ENCODE measurements around the gene VAPB.

VAPB gene

DNA sequence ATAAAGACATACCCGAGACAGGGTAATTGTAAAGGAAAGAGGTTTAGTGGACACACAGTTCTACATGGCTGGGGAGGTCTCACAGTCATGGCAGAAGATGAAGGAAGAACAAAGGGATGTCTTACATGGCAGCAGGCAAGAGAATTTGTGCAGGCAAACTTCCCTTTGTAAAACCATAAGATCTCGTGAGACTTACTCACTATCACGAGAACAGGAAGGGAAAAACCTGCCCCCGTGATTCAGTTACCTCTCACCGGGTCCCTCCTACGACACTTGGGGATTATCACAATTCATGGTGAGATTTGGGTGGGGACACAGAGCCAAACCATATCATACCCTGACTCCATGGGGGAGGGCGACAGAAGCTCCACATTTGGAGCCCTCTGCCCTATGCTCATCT lies 7.4 kb upstream of the VAPB start:
- no peak overlapping the region for H3K9ac ChIP-seq (ENCODE audit: low read length)
- H3K27ac ChIP-seq (ENCODE audit: low read length) = no peak overlapping the region
- no peaks in the 10 kb centered on the region for H3K4me1 ChIP-seq (ENCODE audit: control insufficient read depth, low read depth, low read length)
- no peaks in the 10 kb centered on the region for H3K36me3 ChIP-seq (ENCODE audit: control insufficient read depth, low read depth, low read length)
- peaks cover 3% of the 10 kb centered on the region for H3K9me3 ChIP-seq (ENCODE audit: control insufficient read depth, low read depth, low read length)
- H3K27me3 ChIP-seq (ENCODE audit: control insufficient read depth, insufficient read depth, low read length) = no peaks in the 10 kb centered on the region
- H3K4me3 ChIP-seq (ENCODE audit: low read length) = no peak overlapping the region

DNA sequence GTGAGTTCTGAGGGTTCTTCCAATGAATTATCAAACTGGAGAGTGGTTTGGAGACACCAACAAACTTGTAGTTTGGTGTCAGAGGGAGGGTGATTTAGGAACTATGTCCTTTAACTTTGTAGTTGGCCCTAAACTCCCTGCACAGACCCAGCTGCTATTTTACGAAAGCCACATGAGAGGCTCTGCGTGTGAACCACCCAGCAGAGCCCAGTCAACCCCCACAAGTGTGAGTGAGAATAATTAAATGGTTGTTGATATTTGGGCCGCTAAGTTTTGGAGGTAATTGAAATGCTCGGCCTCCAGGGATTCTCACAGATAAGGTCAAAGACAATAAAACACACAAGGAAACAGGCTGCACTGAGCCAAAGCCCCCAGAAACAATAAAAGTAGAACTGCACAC lies 6.9 kb upstream of the VAPB start:
- Histone ChIP-seq H3K27me3 (ENCODE audit: control insufficient read depth, insufficient read depth, low read length) (no peaks in the 10 kb centered on the region), H3K27ac (ENCODE audit: low read length) (no peak overlapping the region), H3K4me3 (ENCODE audit: low read length) (no peak overlapping the region), H3K36me3 (ENCODE audit: control insufficient read depth, low read depth, low read length) (no peaks in the 10 kb centered on the region), H3K4me1 (ENCODE audit: control insufficient read depth, low read depth, low read length) (no peaks in the 10 kb centered on the region), H3K9ac (ENCODE audit: low read length) (no peak overlapping the region), H3K9me3 (ENCODE audit: control insufficient read depth, low read depth, low read length) (peaks cover 3% of the 10 kb centered on the region)

DNA sequence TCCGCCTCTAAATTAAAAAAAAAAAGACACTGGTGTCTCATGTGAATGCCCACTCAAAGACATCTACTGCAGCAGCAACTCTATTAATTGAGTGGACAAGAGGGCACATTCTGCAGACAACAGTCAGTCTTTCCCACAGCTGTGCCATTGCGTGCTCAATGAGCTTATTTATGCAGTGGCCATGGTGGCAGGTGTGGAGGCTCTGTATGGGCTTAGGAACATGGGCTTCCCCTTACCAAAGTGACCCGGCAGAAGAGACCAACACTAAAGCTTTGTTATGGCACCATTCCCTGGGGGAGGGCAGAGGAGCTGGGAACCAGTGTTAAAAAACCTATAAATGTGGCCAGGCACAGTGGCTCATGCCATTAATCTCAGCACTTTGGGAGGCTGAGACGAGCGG lies 4.2 kb upstream of the VAPB start:
- no peak overlapping the region for H3K27ac ChIP-seq (ENCODE audit: low read length)
- no peaks in the 10 kb centered on the region for H3K36me3 ChIP-seq (ENCODE audit: control insufficient read depth, low read depth, low read length)
- no peak overlapping the region for H3K4me3 ChIP-seq (ENCODE audit: low read length)
- H3K9ac ChIP-seq (ENCODE audit: low read length) = no peak overlapping the region
- peaks cover 3% of the 10 kb centered on the region for H3K9me3 ChIP-seq (ENCODE audit: control insufficient read depth, low read depth, low read length)
- H3K4me1 ChIP-seq (ENCODE audit: control insufficient read depth, low read depth, low read length) = no peaks in the 10 kb centered on the region
- no peaks in the 10 kb centered on the region for H3K27me3 ChIP-seq (ENCODE audit: control insufficient read depth, insufficient read depth, low read length)

DNA sequence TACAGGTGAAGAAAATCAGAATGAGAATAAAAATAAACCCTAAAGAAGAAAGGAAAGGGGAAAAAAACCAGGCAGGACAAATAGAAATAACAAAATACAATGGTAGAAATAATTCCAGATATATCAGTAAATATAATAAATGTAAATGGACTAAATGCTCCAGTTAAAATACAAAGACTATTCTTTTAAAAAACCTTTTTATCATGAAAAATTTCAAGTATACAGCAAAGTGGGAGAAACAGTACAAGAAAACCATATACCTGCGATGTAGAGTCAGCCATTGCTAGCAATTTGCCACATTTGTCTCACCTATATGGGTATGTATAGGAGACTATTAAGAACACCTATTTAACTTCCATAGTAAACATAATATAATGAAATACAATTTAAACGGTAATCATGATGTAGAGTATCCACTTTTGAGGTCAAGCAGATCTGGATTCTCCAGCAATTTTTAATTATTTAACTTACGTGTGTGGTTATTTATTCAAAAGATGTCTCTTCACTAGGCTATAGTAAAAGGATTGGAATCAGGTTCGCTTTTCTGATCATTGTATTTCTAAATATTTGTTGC lies 914 bp upstream of the VAPB start:
- no peaks in the 10 kb centered on the region for H3K4me1 ChIP-seq (ENCODE audit: control insufficient read depth, low read depth, low read length)
- no peak overlapping the region for H3K9ac ChIP-seq (ENCODE audit: low read length)
- H3K27ac ChIP-seq (ENCODE audit: low read length) = no peak overlapping the region
- H3K36me3 ChIP-seq (ENCODE audit: control insufficient read depth, low read depth, low read length) = no peaks in the 10 kb centered on the region
- peak overlapping the region; percentile 44 for H3K4me3 ChIP-seq (ENCODE audit: low read length)
- H3K9me3 ChIP-seq (ENCODE audit: control insufficient read depth, low read depth, low read length) = no peaks in the 10 kb centered on the region
- no peaks in the 10 kb centered on the region for H3K27me3 ChIP-seq (ENCODE audit: control insufficient read depth, insufficient read depth, low read length)

DNA sequence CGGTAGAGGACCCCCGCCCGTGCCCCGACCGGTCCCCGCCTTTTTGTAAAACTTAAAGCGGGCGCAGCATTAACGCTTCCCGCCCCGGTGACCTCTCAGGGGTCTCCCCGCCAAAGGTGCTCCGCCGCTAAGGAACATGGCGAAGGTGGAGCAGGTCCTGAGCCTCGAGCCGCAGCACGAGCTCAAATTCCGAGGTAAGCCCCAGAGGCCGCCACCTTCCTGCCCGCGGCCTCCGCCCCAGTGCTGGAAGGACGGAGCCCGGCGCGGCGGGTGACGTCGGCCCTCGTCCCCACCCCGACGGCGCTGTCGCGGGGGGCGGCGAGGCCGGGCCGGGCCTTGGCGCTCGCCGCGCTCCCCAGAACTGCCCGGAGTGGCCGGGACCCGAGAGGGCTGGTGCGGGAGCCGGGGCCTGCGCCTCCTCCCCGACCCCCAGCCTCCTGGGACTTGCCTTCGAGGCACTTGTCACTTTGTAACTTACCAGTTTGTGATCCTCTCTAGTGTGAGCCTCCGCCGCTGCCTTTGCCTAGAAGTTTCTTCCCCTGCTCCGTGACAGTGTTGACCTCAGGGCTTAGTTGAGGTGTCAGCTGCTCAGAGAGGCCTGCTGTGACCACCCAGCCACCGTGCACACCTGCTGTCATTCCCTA lies 417 bp downstream of the VAPB start:
- Histone ChIP-seq H3K9ac (ENCODE audit: low read length) (peak overlapping the region; percentile 76), H3K27ac (ENCODE audit: low read length) (no peak overlapping the region), H3K36me3 (ENCODE audit: control insufficient read depth, low read depth, low read length) (no peaks in the 10 kb centered on the region), H3K9me3 (ENCODE audit: control insufficient read depth, low read depth, low read length) (no peaks in the 10 kb centered on the region), H3K4me3 (ENCODE audit: low read length) (peak overlapping the region; percentile 76), H3K4me1 (ENCODE audit: control insufficient read depth, low read depth, low read length) (no peaks in the 10 kb centered on the region), H3K27me3 (ENCODE audit: control insufficient read depth, insufficient read depth, low read length) (no peaks in the 10 kb centered on the region)

DNA sequence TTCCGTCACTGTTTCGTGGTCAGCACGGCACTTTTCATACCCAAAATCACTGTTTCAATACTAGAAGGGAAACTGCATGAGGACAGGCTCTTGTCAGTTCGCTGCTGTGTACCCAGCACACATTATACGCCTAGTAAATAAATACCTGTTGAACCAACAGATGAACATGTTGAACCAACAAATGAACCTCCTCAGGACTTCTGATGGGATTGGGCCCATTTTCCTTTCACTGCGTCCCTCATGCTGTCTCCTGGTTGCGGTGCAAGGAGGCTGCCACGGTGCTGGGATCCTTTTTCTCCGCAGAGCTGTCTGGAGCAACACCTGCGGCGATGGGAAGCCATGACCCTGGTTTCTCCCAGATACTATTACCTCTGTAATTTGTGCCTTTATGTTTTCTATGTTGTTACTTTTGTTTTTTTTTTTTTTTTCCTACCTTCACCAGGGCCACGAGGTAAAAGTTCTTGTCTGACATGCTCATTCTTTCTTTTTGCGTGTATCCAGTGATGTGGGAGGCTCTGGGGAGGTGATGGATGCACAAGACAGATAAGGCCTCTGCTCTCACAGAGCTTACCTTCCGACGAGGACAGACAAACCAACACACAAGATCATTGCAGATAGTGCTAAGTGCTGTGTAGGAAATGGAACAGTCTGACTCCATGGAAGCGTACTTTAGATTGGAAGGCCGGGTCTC lies 1.1 kb downstream of the VAPB start:
- Histone ChIP-seq H3K36me3 (ENCODE audit: control insufficient read depth, low read depth, low read length) (no peaks in the 10 kb centered on the region), H3K4me1 (ENCODE audit: control insufficient read depth, low read depth, low read length) (no peaks in the 10 kb centered on the region), H3K4me3 (ENCODE audit: low read length) (peak overlapping the region; percentile 76), H3K9ac (ENCODE audit: low read length) (peak overlapping the region; percentile 76), H3K27me3 (ENCODE audit: control insufficient read depth, insufficient read depth, low read length) (no peaks in the 10 kb centered on the region), H3K27ac (ENCODE audit: low read length) (no peak overlapping the region), H3K9me3 (ENCODE audit: control insufficient read depth, low read depth, low read length) (no peaks in the 10 kb centered on the region)

DNA sequence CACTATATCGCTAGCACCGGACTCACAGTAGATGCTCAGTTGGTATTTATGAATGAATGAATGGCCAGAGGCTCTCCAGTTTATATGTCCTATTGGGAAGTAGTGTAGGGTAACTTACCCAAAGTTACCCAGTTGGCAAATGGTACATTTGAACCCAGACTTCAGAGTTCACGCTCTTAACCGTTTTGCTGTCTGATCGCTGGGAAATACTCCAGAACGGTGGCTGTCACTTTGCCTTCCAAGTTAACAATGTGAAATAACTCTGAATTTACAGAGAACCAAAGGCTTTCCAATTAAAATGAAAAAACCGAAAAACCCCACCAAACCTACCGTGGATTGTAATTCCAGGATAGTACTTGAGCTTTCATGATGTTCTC lies 1.6 kb downstream of the VAPB start:
- no peak overlapping the region for H3K4me3 ChIP-seq (ENCODE audit: low read length)
- H3K27me3 ChIP-seq (ENCODE audit: control insufficient read depth, insufficient read depth, low read length) = no peaks in the 10 kb centered on the region
- no peaks in the 10 kb centered on the region for H3K36me3 ChIP-seq (ENCODE audit: control insufficient read depth, low read depth, low read length)
- no peaks in the 10 kb centered on the region for H3K9me3 ChIP-seq (ENCODE audit: control insufficient read depth, low read depth, low read length)
- H3K27ac ChIP-seq (ENCODE audit: low read length) = no peak overlapping the region
- H3K9ac ChIP-seq (ENCODE audit: low read length) = no peak overlapping the region
- no peaks in the 10 kb centered on the region for H3K4me1 ChIP-seq (ENCODE audit: control insufficient read depth, low read depth, low read length)

DNA sequence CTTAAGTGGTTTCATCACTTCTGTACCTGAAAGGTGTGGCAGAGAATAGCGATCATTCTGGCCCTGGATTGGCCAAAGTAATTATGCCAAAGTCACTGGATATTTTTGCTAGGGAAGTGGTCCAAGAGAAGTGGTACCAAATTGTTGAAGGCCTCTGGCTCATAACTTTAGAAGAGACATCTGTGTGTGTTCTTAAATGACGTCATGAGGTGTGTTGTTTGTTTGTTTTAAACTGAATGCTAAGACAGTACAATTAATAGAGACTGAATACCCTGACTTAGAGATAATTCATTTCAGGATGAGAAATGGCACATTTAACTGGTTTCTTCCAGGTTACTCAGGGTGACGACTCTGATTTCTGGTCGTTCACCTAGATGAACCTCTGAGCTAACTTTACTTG lies 3.3 kb downstream of the VAPB start:
- Histone ChIP-seq H3K9me3 (ENCODE audit: control insufficient read depth, low read depth, low read length) (no peaks in the 10 kb centered on the region), H3K9ac (ENCODE audit: low read length) (no peak overlapping the region), H3K36me3 (ENCODE audit: control insufficient read depth, low read depth, low read length) (no peaks in the 10 kb centered on the region), H3K4me1 (ENCODE audit: control insufficient read depth, low read depth, low read length) (no peaks in the 10 kb centered on the region), H3K27me3 (ENCODE audit: control insufficient read depth, insufficient read depth, low read length) (no peaks in the 10 kb centered on the region), H3K27ac (ENCODE audit: low read length) (no peak overlapping the region), H3K4me3 (ENCODE audit: low read length) (no peak overlapping the region)

DNA sequence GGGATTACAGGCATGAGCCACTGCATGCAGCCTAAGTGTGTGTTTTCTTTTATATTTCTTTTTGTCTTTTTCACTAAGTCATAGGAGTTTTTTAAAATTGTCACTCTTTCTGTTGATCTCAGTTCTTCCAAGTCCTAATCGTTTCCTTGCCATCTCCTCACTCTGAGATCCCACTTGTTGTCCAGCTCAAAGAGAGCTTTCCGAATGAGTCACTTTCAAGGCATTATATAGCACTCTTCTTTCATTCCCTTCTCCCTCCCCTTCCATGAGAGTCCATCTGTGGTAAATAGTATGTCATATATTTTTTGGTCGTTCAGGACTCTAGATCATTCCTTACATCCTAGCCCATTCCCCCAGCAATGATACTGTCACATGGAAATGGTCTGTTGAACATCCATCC lies 4.3 kb downstream of the VAPB start:
- no peaks in the 10 kb centered on the region for H3K36me3 ChIP-seq (ENCODE audit: control insufficient read depth, low read depth, low read length)
- H3K4me1 ChIP-seq (ENCODE audit: control insufficient read depth, low read depth, low read length) = no peaks in the 10 kb centered on the region
- no peak overlapping the region for H3K27ac ChIP-seq (ENCODE audit: low read length)
- no peak overlapping the region for H3K4me3 ChIP-seq (ENCODE audit: low read length)
- no peak overlapping the region for H3K9ac ChIP-seq (ENCODE audit: low read length)
- H3K9me3 ChIP-seq (ENCODE audit: control insufficient read depth, low read depth, low read length) = no peaks in the 10 kb centered on the region
- no peaks in the 10 kb centered on the region for H3K27me3 ChIP-seq (ENCODE audit: control insufficient read depth, insufficient read depth, low read length)

DNA sequence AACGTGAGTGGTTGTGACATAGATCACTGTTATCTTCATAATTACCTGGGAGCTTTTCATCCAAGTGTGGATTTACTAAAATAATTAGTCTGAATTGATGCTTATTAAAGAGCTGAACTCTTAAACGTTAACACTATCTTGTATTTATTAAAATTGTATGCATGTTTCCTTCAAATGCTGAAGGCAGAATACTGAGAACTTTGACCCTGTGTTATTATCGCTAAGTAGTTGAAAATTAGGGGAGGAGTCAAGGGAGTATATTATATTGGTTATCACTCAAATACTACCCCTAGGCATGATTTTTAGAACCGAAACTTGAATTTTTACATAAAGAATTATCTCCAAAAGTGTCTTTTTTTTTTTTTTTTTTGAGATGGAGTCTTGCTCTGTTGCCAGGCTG lies 5.8 kb downstream of the VAPB start:
- no peaks in the 10 kb centered on the region for H3K9me3 ChIP-seq (ENCODE audit: control insufficient read depth, low read depth, low read length)
- no peaks in the 10 kb centered on the region for H3K36me3 ChIP-seq (ENCODE audit: control insufficient read depth, low read depth, low read length)
- H3K27ac ChIP-seq (ENCODE audit: low read length) = no peak overlapping the region
- no peaks in the 10 kb centered on the region for H3K27me3 ChIP-seq (ENCODE audit: control insufficient read depth, insufficient read depth, low read length)
- H3K4me1 ChIP-seq (ENCODE audit: control insufficient read depth, low read depth, low read length) = peaks cover 6% of the 10 kb centered on the region
- H3K9ac ChIP-seq (ENCODE audit: low read length) = no peak overlapping the region
- H3K4me3 ChIP-seq (ENCODE audit: low read length) = no peak overlapping the region

DNA sequence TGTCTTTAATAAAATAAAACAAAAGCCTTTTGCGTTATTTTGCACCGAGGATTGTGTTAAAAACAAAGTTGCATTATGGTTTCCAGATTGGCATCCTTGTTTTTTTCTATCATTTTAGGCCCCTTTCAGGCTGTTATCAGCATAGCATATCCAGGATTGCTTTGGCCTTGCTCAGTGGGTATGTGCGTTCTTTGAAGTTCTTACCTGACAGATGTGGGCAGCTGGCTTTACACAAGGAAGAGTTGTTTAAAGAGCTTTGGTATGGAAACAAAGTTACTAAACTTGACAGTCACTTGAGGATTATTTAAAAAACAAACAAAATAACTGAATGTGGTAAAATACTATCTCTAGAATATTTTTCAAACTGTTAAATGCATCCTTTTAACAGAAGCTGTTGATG lies 6.6 kb downstream of the VAPB start:
- H3K9me3 ChIP-seq (ENCODE audit: control insufficient read depth, low read depth, low read length) = no peaks in the 10 kb centered on the region
- H3K27me3 ChIP-seq (ENCODE audit: control insufficient read depth, insufficient read depth, low read length) = no peaks in the 10 kb centered on the region
- H3K36me3 ChIP-seq (ENCODE audit: control insufficient read depth, low read depth, low read length) = no peaks in the 10 kb centered on the region
- peaks cover 11% of the 10 kb centered on the region for H3K4me1 ChIP-seq (ENCODE audit: control insufficient read depth, low read depth, low read length)
- no peak overlapping the region for H3K27ac ChIP-seq (ENCODE audit: low read length)
- no peak overlapping the region for H3K4me3 ChIP-seq (ENCODE audit: low read length)
- no peak overlapping the region for H3K9ac ChIP-seq (ENCODE audit: low read length)

DNA sequence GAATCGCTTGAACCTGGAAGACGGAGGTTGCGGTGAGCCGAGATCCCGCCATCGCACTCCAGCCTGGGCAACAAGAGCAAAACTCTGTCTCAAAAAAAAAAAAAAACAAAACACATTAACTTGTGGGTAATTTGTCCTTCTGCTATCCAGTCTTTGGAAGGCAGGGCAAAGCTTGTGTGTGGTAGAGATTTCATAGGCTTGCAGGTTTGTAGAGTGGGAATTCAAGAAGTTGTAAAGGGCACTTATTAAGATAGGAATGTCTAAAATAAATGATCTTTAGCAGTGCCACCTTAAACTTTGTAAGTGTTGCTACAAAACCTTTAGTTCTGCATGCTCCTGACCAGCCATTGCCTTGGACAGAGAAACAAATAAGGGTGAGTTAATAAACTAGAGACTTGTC lies 8.4 kb downstream of the VAPB start:
- no peaks in the 10 kb centered on the region for H3K27me3 ChIP-seq (ENCODE audit: control insufficient read depth, insufficient read depth, low read length)
- H3K9ac ChIP-seq (ENCODE audit: low read length) = no peak overlapping the region
- H3K4me1 ChIP-seq (ENCODE audit: control insufficient read depth, low read depth, low read length) = peaks cover 11% of the 10 kb centered on the region
- no peak overlapping the region for H3K4me3 ChIP-seq (ENCODE audit: low read length)
- H3K9me3 ChIP-seq (ENCODE audit: control insufficient read depth, low read depth, low read length) = no peaks in the 10 kb centered on the region
- no peak overlapping the region for H3K27ac ChIP-seq (ENCODE audit: low read length)
- H3K36me3 ChIP-seq (ENCODE audit: control insufficient read depth, low read depth, low read length) = no peaks in the 10 kb centered on the region
